C4-2B (cell line): ENCODE measurements around the gene LRMDA.

Experiments
- H3K27ac ChIP-seq: fragments of 450-650 bp; 2 replicates; pipeline ENCODE4 v1.5.1; 2017
- CTCF ChIP-seq: fragments of 450-650 bp; conservative IDR thresholded peaks from 2 replicates; pipeline ENCODE4 v1.5.1; 2017; ENCODE audit warnings: mild to moderate bottlenecking
- ZFX ChIP-seq: fragments of 450-650 bp; IDR thresholded peaks from 2 replicates; pipeline ENCODE4 v1.6.1; 2017

The LRMDA gene

GRCh38 chr10:75977139-75977538 is 545.7 kb downstream of the LRMDA start:
- TF ChIP-seq CTCF (no peak), ZFX (no peak)
- no peak overlapping the region for H3K27ac ChIP-seq

- H3K27ac ChIP-seq = no peak overlapping the region
- TF ChIP-seq ZFX (no peak), CTCF (no peak)
Measured at GRCh38 chr10:75978213-75978612, 546.8 kb downstream of the LRMDA start.

- no peak for TF ChIP-seq ZFX
- no peak overlapping the region for H3K27ac ChIP-seq
Measured at GRCh38 chr10:75980419-75981002, 549.1 kb downstream of the LRMDA start.

GRCh38 chr10:75982611-75983369 is 551.4 kb downstream of the LRMDA start:
- TF ChIP-seq ZFX (no peak), CTCF (no peak)
- no peak overlapping the region for H3K27ac ChIP-seq

- no peak overlapping the region for H3K27ac ChIP-seq
Measured at GRCh38 chr10:75984067-75984466, 552.6 kb downstream of the LRMDA start.

GRCh38 chr10:75987616-75988015 is 556.2 kb downstream of the LRMDA start:
- TF ChIP-seq ZFX (no peak), CTCF (no peak)

More at GRCh38 chr10:75984067-75984466, 552.6 kb downstream of the LRMDA start:
- TF ChIP-seq CTCF (no peak), ZFX (no peak)

GRCh38 chr10:75994357-75995040 is 563.1 kb downstream of the LRMDA start:
- H3K27ac ChIP-seq = no peak overlapping the region
- no peak for TF ChIP-seq CTCF
- TF ChIP-seq ZFX = no peak

More at GRCh38 chr10:75987616-75988015, 556.2 kb downstream of the LRMDA start:
- H3K27ac ChIP-seq = no peak overlapping the region
